Nasal cavity respiratory epithelium epithelial cell of viscerocranial mucosa (primary cell): Measurements from ENCODE around the gene METTL4. TPM values are rescaled to one million over a fixed set of nuclear protein-coding genes. Genes with fewer than 3 reads are reported as not detected.

Source experiments
- total RNA-seq: library from RNA; depleted of rRNA; stranded (reverse); fragments of >200 nt; gene quantifications from 2 replicates; pipeline ENCODE4 v1.2.3, GENCODE V29; 2014

Gene METTL4
- 10.3 and 16.2 TPM in 2 replicates for total RNA-seq

GRCh38 chr18:2571200-2572170 lies at the start of gene METTL4, which contains the start of gene NDC80:
Gene METTL4 (minus strand): TSS chr18:2571505. CDS start chr18:2567216, 4,289 bp downstream.
Gene NDC80 (plus strand): TSS chr18:2571557. CDS start chr18:2572986, 1,429 bp downstream.

Other genes starting within 250 kb of the METTL4 start
- gene NDC80, start 52 bp upstream of the METTL4 start, total RNA-seq, result 0.14 and 0.34 TPM in 2 replicates
- 78.2 and 79.3 TPM in 2 replicates for gene SMCHD1, start 84.2 kb upstream of the METTL4 start, total RNA-seq